Renal pelvis (tissue), 4 donors: ENCODE measurements around the gene NDUFS6. TPM values are rescaled to one million over a fixed set of nuclear protein-coding genes. Genes with fewer than 3 reads are reported as not detected.
"Not testable (repeated sequence)": the region's sequence is repeated elsewhere in the genome, so short reads cannot be mapped to it uniquely, and the experiment has no call there.

ENCODE experiments used
- DNase-seq: peaks from one replicate; pipeline ENCODE4 v3.0.0-alpha.2; 2013
- polyA plus RNA-seq, 3 donors: library from polyadenylated mRNA; unstranded; fragments of 120-200 nt; gene quantifications; one replicate each; pipeline ENCODE4 v1.2.1, GENCODE V29; 2013; ENCODE audit not compliant: insufficient read length in 3 of 3

The NDUFS6 gene
- polyA plus RNA-seq, 3 donors, result 62.4 to 84.9 (median 66.3) TPM

- no peak for DNase-seq
These were observed 6.3 kb upstream of the NDUFS6 start for GRCh38 chr5:1794901-1795290.

DNA sequence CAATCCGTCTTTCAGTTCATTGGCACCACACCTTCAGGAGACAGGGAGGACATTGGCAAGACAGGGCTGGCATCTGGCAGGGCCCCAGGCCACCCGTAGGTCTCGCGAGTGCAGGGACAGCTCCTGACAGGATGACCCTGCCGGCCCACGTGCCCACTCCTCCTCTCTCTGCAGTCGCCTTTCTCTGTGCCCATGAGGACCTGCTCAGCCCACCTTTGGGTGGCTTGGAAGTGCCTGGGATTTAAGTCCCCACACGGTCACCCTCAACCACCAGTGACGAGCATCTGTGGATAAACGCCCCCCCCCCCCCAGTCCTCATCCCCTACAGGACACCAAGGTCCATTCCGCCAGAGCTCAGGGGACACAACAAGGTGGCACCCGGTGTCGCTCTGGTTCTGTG is 5.7 kb upstream of the NDUFS6 start:
- DNase-seq, result no peak

DNA sequence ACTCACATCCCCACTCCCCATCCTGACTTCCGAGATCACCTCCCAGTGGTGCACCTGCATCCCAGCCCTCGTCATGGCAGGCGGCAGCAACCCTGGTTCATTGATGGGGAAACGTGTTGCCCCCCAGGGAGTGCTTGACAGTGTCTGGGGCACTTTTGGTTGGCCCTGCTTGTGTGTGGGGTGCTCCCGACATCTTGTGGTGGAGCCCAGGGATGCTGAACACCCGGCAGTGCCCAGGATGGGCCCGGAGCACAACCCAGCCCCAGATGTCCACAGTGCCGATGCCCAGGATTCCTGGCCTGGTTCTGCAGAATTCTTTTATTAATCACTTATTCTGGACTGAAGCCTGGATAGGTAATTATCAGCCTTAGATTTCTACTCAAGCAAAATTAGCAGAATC is 5.3 kb upstream of the NDUFS6 start:
- no peak for DNase-seq

GRCh38 chr5:1796371-1797102 is 4.7 kb upstream of the NDUFS6 start:
- no peak for DNase-seq

GRCh38 chr5:1797103-1797800 is 4.0 kb upstream of the NDUFS6 start:
- no peak for DNase-seq

DNA sequence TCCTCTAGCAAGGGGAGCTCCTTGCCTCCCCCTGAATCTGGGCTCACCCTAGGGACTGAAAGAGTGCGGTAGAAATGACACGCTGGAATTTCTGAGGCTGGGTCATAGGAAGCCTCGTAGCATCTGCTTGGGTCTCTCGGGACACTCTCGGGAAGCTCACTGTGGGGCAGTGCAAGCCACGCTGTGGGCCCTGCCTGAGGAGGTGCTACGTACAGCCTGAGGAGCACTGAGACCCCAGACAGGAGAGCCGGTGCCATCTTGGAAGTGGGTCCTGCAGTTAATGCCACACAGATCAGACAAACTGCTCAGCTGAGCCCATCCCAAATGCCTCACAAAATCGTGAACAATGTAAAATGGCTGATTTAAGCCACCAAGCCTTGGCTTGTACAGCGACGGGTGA is 3.4 kb upstream of the NDUFS6 start:
- DNase-seq, result no peak

- not testable (repeated sequence) for DNase-seq
These were observed 2.6 kb upstream of the NDUFS6 start for GRCh38 chr5:1798589-1798988.

- no peak for DNase-seq
These were observed 2.1 kb upstream of the NDUFS6 start for GRCh38 chr5:1799110-1799601.

DNA sequence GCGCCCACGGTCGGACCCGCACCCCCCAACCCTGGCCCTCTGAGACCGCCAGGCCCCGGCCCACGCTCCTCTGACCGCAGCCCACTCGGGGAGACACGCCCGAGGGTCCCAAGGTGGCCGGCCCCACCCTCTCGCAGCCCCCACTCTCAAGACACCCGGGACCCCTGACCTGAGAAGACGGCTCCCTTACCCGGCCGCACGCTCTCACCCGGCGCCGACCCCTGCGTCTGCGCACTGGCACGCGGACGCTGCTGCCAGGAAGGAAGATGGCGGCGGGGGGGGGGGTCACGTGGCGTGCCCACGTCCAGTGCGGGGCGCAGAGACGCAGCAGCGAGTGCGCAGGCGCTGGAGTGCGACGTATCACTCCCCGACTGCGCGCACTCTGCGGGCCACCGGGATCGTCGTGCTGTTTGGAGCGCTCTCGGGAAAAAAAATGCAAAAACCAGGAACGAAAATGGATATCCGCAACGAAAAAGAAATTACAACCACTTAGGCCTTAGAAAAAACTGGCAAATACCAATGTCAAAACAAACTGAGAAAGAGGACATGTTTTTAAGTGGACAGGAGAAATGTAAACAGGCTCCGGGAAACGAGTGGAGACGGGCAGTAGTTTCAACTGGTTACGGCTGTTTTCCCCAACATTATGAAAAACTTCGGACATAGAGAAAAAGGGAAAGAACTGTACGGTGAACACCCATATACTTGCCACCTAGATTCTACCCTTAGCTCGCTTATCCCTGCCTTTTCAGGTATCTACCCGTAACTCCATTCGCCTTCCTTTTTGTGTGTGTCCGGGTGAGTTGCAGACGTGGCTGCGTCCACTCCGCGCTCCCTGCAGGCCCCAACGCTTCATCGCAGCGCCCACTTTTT is 1.4 kb upstream of the NDUFS6 start, which contains the start of gene MRPL36:
Gene MRPL36 (minus strand): TSS at position 236 of the 870 bp plus-strand sequence. CDS start 902 bp downstream, outside the sequence.
- peak; percentile 90 for DNase-seq

GRCh38 chr5:1800472-1801221 is 560 bp upstream of the NDUFS6 start:
- DNase-seq, result no peak

- no peak for DNase-seq
These were observed 724 bp downstream of the NDUFS6 start for GRCh38 chr5:1801967-1802295.

DNA sequence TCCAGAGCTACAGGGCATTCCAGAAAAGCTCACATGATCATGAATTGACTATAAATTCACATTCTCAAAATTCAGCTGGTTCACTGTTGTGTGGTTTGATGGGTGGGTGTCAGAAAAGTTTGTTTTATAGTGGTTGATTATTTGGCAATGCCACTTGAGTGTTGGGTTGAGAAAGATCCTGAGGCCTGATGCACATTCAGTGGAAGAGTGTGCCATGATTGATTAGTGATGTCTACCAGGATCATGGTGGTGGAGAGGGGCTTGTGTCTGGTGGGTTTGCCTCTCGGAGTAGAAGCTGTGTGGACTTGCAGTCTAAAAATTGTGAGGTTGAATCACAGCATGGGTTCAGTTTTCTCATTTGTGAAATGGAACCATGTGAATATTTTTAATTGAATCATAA is 2.0 kb downstream of the NDUFS6 start:
- DNase-seq, result no peak

GRCh38 chr5:1804001-1804690 is 2.9 kb downstream of the NDUFS6 start:
- no peak for DNase-seq

DNA sequence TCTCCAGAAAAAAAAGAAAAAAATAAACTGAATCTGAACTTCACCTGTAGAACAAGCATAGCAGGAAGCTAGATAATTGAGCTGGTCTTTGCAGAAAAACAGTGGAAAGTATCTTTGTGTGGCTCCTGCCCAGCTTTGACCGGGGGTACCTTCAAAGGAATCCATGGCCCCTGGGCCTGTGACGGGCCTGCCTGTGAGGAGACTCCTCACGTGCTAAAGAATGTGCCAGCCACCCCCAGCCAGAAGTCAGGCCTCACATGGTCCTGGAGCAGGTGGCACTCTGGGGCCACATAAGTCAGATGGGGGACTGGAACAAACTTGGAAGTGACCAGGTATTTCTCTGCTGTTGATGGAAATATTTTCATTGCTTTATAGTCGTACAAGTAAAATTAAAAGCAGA is 4.1 kb downstream of the NDUFS6 start:
- no peak for DNase-seq

DNA sequence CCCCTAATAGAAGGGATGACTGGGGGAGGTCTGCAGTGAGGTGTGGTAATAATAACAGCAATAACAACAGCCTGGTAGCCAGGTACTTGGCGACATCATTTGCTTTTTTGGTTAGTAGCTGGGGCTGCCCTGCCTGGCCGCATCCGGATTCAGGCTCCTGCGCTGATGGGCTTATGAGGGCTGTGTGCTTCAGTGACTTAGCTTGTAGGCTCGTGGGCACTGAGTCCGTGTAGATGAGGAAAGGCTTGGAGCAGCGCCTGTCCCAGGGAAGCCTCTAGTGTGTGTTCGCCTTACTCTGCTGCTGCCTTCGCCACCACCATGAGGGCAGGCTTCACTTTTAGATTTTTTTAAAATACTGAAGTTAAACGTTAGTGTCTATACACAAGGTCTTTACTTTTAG is 4.5 kb downstream of the NDUFS6 start:
- DNase-seq, result no peak

DNA sequence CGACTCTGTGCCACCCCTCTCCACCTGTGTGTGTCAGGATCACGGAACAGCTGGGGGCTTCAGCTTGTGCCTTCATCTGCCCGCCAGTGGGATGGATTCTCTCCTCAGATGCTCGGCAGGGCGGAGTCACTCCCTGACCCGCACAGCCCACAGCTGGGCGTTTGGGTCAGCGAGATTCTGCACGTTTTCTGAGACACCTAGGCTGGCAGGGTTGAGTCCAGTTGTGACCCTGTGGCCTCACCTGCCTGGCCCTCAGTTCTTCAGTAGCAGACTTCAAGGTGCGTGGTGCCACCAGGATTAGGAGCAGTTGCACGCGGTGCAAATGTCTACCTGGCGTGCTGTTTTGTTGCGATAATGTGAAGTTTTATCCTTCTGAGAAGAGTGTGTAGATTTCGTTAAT is 5.0 kb downstream of the NDUFS6 start:
- no peak for DNase-seq

- no peak for DNase-seq
These were observed 5.8 kb downstream of the NDUFS6 start for GRCh38 chr5:1806974-1807373.

- no peak for DNase-seq
These were observed 6.4 kb downstream of the NDUFS6 start for GRCh38 chr5:1807451-1808185.

DNA sequence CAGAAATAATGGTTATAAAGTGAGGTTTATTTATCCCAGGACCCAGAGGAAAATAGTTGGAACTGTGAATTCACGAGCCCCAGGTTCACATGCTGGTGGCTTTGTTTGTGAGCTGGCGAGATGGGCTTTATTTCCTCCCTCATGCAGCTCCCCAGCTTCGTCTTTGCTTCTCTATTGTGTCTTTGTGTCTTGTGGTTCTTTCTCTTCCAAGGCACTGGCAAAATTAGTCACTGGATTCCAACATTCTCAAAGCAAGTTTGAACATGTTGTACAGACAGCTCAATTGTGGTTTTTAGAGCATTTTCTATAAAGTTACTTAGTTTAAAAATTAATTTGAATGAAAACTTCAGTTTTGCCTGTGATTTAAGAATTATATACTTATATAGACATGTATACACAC is 7.2 kb downstream of the NDUFS6 start:
- no peak for DNase-seq

- no peak for DNase-seq
These were observed 8.3 kb downstream of the NDUFS6 start for GRCh38 chr5:1809416-1810035.
